Measurements from ENCODE around the gene SLC7A9. TPM values are rescaled to one million over a fixed set of nuclear protein-coding genes. Genes with fewer than 3 reads are reported as not detected.

Gene SLC7A9
- total RNA-seq, 2 donors from 2014 or later: 3.0 TPM; not detected in 1

- Histone ChIP-seq H3K27me3 (no peaks in the 10 kb centered on the region), H3K4me1 (no peaks in the 10 kb centered on the region), H3K9ac (ENCODE audit: low read depth in 2 of 2, low read length in 2 of 2) (no peak overlapping the region), H3K9me3 (no peaks in the 10 kb centered on the region), H3K27ac (no peak overlapping the region), H3K4me3 (no peak overlapping the region), H3K36me3 (no peaks in the 10 kb centered on the region)
- TF ChIP-seq CTCF (IDR thresholded peaks at IDR 0.05): no peak
- intact Hi-C loops (cut with DNase I): no loop called here
- no peak for DNase-seq
Measured at GRCh38 chr19:32781280-32781679, 88.3 kb downstream of the SLC7A9 start.

Other genes starting within 250 kb of the SLC7A9 start
- 10 to 100 TPM; 36.6 to 37.1 TPM for gene ANKRD27, start 194.6 kb downstream of the SLC7A9 start, total RNA-seq
- gene RGS9BP, start 193.9 kb downstream of the SLC7A9 start, total RNA-seq: under 1 TPM; 0.11 to 0.15 TPM
- gene NUDT19, start 177.9 kb downstream of the SLC7A9 start, total RNA-seq: 10 to 100 TPM; 19.3 to 25.1 TPM
- under 1 TPM in 1 of 2 donors, not detected in 1; 0.37 TPM for gene TDRD12, start 150.0 kb downstream of the SLC7A9 start, total RNA-seq
- 10 to 100 TPM; 15.3 to 16.6 TPM for gene CEP89, start 102.2 kb upstream of the SLC7A9 start, total RNA-seq
- 1 to 10 TPM; 1.3 to 5.2 TPM for gene FAAP24, start 102.5 kb upstream of the SLC7A9 start, total RNA-seq
- 10 to 100 TPM; 40.0 to 78.3 TPM for gene RHPN2, start 195.1 kb upstream of the SLC7A9 start, total RNA-seq
- 10 to 100 TPM; 10.0 to 10.9 TPM for gene GPATCH1, start 211.4 kb upstream of the SLC7A9 start, total RNA-seq